CD4-positive, alpha-beta T cell treated with Interleukin-1 beta for 1 hour (primary cell): Measurements from ENCODE around the gene FAM53C.
"Not testable (repeated sequence)": the region's sequence is repeated elsewhere in the genome, so short reads cannot be mapped to it uniquely, and the experiment has no call there.

ENCODE experiments used
- DNase-seq, 2 donors: peaks; one replicate each; pipeline ENCODE4 v3.0.0-alpha.2; 2020 to 2022

Gene FAM53C

DNA sequence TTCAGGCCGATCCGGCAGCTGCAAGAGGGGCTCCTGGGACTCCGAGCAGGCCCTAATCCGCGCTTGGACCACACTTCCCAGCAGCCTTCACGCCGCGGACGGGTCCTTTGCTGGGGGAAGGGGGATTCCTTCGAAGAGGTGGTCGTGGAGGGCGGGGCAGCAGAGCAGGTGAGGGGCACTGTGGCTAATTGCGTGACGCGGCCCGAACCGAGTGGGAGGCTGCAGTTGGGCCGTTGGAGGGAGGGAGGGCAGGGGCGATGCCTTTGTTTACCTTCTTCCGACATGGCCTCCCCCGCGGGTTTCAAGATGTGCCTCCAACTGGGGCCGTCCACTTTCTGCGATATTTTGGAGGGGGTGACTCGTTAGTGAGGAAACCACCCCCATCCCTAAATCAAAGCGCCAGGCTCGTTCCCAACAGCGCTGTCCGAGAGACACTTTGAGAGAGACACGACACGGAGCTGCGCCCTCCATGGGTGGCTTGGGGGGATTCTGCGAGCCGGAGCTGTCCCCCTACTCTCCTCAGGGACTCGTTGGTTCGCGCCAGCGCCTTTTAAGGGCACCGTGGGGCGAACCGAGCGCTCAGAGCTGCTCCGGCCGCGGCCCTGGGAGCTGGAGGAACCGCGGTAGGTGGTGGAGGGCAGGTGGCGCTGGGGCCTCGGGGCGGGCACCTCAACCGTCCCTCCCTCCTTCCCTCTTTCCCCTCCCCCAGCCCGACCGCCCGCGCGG is at the start of gene FAM53C:
Gene FAM53C, plus strand, starts transcription at position 582 of the 726 bp plus-strand sequence. CDS start 3,070 bp downstream, outside the sequence.
- DNase-seq, result peak; percentile 93 to 94

DNA sequence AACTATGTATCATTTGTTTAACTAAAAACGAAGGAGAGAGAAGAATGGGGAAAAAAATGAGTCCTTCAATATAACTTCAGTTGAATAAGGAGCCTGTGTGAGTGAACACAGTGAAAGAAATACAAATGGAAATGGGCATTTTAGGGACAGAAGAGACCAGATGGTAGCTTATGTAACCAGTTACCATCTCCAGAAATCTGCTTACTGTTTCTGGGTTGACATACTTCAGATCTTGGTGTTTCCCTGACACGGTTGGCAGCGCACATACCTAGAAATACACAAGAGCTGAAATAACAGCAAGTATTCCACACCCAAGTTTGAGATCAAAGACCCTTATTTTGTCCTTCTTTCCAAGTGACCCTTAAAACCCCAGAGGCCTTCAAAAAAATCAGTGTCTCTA is 48.8 kb upstream of the FAM53C start:
- no peak for DNase-seq

DNA sequence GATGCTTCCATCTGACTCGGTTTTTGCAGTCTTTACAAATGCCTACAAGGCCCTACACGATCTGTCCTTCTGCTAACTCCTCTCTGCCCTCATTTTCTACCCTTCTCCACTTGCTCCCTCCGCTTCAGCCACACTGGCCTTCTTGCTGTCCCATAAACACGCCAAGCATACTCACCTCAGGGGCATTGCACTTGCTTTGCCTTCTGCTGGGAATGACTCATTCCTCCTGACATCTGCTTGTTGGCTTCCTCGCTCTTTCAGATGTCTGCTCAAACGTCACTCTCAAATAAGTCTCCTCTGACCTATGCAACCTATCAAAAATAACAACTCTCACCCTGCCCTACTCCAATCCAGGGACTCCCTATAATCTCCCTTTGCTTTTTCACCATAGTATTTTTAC is 34.7 kb upstream of the FAM53C start:
- no peak for DNase-seq

DNA sequence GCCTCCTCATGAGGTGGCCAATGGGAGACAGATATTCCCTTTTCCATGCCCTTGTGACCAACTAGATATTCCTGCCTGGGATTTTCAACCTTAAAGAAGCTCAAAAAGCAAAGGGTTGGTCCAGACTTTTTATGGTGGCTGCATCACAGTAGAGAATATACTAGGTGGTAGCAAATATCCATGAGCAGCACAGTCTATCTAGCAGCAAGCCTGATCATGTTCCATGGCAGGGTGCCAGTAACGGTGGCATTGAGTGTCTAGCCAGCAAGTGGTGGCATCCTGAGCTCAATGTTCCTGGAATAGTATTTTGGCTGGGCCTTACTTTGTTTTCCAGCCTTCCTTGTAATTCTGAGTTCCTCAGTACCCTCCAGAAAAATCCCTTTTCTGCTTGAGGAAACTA is 32.3 kb upstream of the FAM53C start:
- no peak for DNase-seq

DNA sequence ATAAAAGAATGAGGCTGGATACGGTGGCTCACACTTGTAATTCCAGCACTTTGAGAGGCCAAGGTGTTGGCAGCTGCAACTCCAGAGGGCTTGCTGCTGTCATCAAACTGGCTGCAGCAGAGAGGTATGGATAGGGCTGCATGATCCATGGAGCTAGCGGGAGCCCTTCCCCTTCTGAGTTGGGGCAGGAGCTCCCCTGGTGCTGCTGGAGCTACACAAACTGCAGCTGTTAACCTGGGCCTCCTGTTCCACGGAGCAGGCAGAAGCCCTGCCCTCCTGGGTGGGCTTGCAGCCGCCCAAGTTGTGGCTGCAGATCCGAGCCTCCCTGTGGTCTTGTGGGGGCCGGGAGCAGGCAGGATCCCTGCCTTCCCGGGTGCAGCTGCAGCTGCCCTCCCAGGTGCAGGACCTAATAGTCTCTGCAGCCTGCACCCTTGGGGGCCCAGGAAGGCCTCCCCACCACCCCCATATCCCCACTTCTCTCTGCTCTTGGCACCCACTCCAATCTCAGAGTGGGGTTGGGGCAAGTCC is 22.3 kb upstream of the FAM53C start:
- DNase-seq, result no peak

DNA sequence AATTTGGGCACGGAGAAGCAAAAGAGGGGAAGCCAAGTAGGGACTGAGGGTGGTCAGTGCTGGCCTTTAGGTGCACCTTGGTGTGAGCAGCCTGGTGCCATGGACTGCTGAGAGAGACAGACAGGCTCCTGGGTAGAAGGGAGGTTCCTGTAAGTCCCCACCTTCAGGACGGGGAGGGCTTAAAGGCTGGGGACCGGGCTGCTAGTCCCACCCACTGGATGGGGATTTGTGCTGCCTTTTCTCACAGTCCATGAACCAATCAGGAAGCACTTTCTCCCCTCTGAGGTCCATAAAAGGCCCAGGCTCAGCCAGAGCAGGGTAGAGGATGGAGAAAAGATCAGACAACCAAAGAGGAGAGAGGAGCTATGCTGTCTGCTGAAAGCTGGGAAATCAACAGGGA is 21.7 kb upstream of the FAM53C start:
- no peak for DNase-seq

- not testable (repeated sequence) for DNase-seq
Measured at GRCh38 chr5:138318211-138318610, 19.9 kb upstream of the FAM53C start.

GRCh38 chr5:138330813-138331448 is 7.1 kb upstream of the FAM53C start:
- DNase-seq, result no peak

GRCh38 chr5:138331449-138332368 is 6.4 kb upstream of the FAM53C start, which contains the start of gene CDC25C:
CDC25C (minus strand) TSS chr5:138331804; CDS start chr5:138331180, 624 bp downstream.
- peak; percentile 98 to 99 for DNase-seq

GRCh38 chr5:138334867-138335447 is 3.1 kb upstream of the FAM53C start:
- no peak for DNase-seq

GRCh38 chr5:138336952-138337684 is 948 bp upstream of the FAM53C start:
- DNase-seq, result peak; percentile 83 to 84

- DNase-seq, result no peak
Measured at GRCh38 chr5:138338411-138339090, 485 bp downstream of the FAM53C start.

DNA sequence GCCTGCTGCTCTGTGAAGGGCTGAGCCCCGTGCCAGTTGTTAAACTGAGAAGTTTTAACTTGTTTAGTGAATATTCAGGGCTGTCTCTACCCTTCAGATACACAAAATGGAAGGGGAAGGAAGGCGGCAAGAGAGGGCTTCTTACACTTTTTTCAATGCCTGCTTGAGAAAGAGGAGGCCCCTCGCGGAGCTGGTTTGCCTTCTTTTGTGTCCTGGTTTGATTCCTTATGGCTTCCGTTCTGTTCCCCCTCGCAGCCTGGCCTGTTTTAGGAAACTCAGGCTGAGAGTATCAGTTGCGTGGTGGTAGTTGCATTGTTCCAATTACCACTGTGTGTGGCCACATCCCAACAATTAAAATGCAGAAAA is 1.0 kb downstream of the FAM53C start:
- DNase-seq, result no peak

GRCh38 chr5:138339464-138339863 is 1.4 kb downstream of the FAM53C start:
- DNase-seq, result no peak

GRCh38 chr5:138340008-138340407 is 1.9 kb downstream of the FAM53C start:
- DNase-seq, result no peak

- no peak for DNase-seq
Measured at GRCh38 chr5:138344887-138345622, 7.0 kb downstream of the FAM53C start.

DNA sequence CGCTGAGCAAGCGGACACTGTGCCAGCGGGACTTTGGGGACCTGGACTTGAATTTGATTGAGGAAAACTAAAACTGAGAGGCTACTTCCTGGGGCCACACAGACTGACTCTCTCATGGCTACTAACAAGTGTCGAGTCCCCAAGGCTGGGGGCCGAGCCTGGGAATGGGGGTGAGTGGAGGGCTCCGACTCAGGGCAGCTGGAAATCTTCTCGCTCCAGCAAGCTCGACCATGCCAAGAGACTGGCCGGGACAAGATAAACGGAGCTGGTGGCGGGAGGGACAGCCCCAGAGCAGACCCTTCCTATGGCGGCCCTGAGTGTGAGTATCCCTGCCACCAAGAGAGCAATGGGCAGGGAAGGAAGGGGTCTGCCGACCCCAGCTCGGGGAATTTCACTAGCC is 8.8 kb downstream of the FAM53C start:
- no peak for DNase-seq

DNA sequence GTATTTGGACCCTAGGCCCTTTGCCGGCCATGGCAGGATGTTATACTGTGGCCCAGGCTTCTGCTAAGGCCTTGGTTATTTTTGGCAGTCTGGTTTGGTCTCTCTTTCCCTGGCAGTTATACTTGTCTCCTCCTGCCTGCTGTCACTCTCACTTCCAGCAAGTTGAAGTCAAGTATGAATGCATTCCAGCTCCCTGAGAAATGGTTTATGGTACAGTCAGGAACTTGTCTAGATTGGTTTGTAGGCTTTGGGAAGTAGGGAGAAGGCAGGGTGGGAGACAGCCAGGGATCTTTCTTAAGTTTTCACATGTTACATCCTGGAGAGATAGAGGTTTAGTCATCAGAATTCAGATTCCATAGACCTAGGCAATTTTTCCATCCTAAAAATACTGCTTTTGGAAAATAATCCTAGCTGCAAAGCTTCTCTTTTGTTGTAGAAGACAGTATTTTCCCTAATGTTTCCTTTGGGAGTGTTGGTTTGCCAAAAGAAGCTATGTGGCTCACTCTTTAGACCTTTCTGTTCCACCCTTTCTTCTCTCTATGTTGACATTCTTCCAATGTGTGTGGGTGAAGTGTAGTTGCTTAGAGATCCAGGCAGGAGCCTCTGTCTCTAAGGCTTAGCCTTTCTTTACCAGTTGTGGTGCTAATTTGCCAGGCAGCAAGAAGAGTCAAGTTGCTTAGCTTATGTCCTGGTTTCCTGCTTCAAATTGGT is 11.9 kb downstream of the FAM53C start:
- DNase-seq, result no peak

DNA sequence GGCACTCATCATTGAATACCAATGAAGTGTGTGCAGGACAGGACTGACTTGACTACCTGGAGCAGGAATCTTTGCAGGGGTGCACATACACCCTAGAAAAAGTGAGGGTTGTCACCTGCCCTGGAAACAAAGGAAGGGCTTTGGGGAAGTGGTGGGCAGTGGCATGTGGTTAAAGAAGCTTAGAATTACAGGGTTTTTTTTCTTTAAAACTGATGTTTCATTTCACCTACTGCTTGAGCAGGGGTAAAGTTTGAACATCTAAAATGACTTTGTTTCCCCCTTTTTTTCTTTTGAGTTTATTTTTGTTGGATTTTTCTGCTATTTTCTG is 12.5 kb downstream of the FAM53C start:
- no peak for DNase-seq

- DNase-seq, result no peak
Measured at GRCh38 chr5:138351056-138351455, 13.0 kb downstream of the FAM53C start.
